Measurements from ENCODE around the gene REXO5.

GRCh38 chr16:20818929-20819585, 12.7 kb downstream of the REXO5 start:
- no peak for TF ChIP-seq YY1 (IDR thresholded peaks at IDR 0.05; ENCODE audit: insufficient read depth, insufficient read length)
- no peak for TF ChIP-seq ZNF274 (IDR thresholded peaks at IDR 0.05; ENCODE audit: low read depth, low read length)
- TF ChIP-seq SUZ12 (IDR thresholded peaks at IDR 0.05; ENCODE audit: extremely low read depth, insufficient read depth, insufficient read length): no peak

All from NT2/D1 (cell line).